Lower lobe of right lung (tissue), 2 donors: Measurements from ENCODE around the gene ESRRA. TPM values are rescaled to one million over a fixed set of nuclear protein-coding genes. Genes with fewer than 3 reads are reported as not detected.

Experiments
- ATAC-seq, 2 donors: fragments of 200-7000 bp; cut with Tn5 transposase; one replicate each; pipeline ENCODE4 v1.9.1; 2020 to 2022; ENCODE audit warnings: mild to moderate bottlenecking in 2 of 2, moderate library complexity in 2 of 2
- DNase-seq: peaks from one replicate; pipeline ENCODE4 v3.0.0-alpha.2; 2020
- H3K27ac ChIP-seq: fragments of 200-600 bp; one replicate; pipeline ENCODE4 v1.8.0; 2022
- H3K27me3 ChIP-seq: fragments of 200-600 bp; one replicate; pipeline ENCODE4 v1.8.0; 2022; ENCODE audit warnings: low read depth
- H3K36me3 ChIP-seq: fragments of 200-600 bp; one replicate; pipeline ENCODE4 v1.8.0; 2022; ENCODE audit warnings: mild to moderate bottlenecking
- H3K4me1 ChIP-seq: fragments of 200-600 bp; one replicate; pipeline ENCODE4 v1.8.0; 2022
- H3K4me3 ChIP-seq: fragments of 200-600 bp; one replicate; pipeline ENCODE4 v1.8.0; 2022; ENCODE audit warnings: mild to moderate bottlenecking
- H3K9me3 ChIP-seq: fragments of 200-600 bp; one replicate; pipeline ENCODE4 v1.8.0; 2022
- intact Hi-C: fragments of 100-400 bp; cut with DNase I; formaldehyde crosslinking; loops from one replicate; pipeline ENCODE4 v1.11.0; 2022
- total RNA-seq: library from RNA; stranded (reverse); fragmentation: NEBNext Ultra II Directional; extraction: Animal tissue kit (Norgen Biotek cat#: 25700); gene quantifications from one replicate; pipeline ENCODE4 v1.2.1, GENCODE V29; 2021
- TF ChIP-seq, protein P1 (sequence below): fragments of 200-600 bp; IDR thresholded peaks from one replicate; pipeline ENCODE4 v1.8.0; 2022; ENCODE audit warnings: antibody characterized with exemption, mild to moderate bottlenecking
- donor health status: DM: no; HTN: yes; CAD: no; lungs with severe emphysema.

Gene ESRRA
- total RNA-seq, 1 donor from 2014 or later = 47.9 TPM

DNA sequence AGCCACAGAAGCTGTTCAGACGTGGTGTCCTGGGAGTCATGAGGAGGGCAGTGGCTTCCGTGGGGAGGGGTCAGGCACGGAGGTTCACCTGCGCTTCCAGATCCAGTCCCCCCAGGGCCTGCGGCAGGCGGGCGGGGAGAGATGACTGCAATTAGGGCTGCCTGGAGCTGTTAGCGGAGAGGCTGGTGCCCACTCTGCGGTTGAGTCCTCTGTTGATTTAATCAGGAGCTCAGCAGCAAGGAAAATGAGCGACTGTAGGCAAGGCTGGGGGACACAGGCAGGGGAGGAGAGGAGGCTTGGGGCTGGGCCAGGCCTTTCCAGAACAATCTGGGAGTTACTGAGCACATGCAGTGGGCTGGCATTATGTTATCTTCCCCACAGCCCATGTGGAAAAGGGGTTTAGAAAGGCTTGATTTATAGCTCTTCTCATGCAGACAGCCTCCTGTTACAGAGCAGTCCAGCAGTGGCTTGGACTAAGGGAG lies 40.9 kb upstream of the ESRRA start:
- no peak for ATAC-seq
- Histone ChIP-seq H3K27me3 (no peaks in the 10 kb centered on the region), H3K4me1 (peaks cover 25% of the 10 kb centered on the region), H3K27ac (no peak overlapping the region), H3K9me3 (no peaks in the 10 kb centered on the region), H3K36me3 (peaks cover 74% of the 10 kb centered on the region), H3K4me3 (no peak overlapping the region)
- TF ChIP-seq, protein P1, sequence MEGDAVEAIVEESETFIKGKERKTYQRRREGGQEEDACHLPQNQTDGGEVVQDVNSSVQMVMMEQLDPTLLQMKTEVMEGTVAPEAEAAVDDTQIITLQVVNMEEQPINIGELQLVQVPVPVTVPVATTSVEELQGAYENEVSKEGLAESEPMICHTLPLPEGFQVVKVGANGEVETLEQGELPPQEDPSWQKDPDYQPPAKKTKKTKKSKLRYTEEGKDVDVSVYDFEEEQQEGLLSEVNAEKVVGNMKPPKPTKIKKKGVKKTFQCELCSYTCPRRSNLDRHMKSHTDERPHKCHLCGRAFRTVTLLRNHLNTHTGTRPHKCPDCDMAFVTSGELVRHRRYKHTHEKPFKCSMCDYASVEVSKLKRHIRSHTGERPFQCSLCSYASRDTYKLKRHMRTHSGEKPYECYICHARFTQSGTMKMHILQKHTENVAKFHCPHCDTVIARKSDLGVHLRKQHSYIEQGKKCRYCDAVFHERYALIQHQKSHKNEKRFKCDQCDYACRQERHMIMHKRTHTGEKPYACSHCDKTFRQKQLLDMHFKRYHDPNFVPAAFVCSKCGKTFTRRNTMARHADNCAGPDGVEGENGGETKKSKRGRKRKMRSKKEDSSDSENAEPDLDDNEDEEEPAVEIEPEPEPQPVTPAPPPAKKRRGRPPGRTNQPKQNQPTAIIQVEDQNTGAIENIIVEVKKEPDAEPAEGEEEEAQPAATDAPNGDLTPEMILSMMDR = no peak
- intact Hi-C loops = no loop called here
- no peak for DNase-seq

DNA sequence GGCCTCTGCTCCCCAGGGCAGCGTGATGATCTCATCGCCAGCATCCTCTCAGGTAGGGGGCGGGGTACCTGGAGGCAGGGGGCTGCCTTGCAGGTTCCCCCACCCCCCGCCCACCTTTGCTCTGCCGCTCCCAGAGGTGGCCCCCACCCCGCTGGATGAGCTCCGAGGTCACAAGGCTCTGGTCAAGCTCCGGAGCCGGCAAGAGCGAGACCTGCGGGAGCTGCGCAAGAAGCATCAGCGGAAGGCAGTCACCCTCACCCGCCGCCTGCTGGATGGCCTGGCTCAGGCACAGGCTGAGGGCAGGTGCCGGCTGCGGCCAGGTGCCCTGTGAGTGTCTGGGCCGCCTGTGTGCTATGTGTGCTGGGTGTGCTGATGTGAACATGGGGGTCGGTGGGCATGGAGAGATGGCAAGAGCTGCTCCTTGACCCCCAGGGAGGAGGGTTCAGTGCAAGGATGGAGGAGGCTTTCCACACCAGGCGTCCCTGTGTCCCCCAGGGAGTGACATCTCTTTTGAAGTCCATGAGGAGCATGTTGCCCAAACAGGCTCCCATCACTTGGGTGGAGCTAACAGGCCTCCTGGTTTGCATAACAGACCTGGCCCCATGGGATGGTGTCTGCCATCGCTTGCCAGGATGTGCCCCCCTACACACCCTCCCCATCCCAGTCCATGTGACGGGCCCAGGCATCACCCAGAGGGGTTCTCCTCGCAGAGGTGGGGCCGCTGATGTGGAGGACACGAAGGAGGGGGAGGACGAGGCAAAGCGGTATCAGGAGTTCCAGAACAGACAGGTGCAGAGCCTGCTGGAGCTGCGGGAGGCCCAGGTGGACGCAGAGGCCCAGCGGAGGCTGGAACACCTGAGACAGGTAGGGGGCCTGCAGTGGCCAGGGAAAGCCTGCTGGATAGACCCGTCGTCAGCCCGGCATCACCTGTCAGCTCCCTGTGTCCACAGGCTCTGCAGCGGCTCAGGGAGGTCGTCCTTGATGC lies 39.9 kb upstream of the ESRRA start:
- ATAC-seq (no peak), DNase-seq (no peak)
- Histone ChIP-seq H3K4me3 (no peak overlapping the region), H3K36me3 (peaks cover 65% of the 10 kb centered on the region), H3K4me1 (peaks cover 25% of the 10 kb centered on the region), H3K27ac (no peak overlapping the region), H3K9me3 (no peaks in the 10 kb centered on the region), H3K27me3 (no peaks in the 10 kb centered on the region)
- TF ChIP-seq, protein P1 = no peak
- intact Hi-C loops = no loop called here

DNA sequence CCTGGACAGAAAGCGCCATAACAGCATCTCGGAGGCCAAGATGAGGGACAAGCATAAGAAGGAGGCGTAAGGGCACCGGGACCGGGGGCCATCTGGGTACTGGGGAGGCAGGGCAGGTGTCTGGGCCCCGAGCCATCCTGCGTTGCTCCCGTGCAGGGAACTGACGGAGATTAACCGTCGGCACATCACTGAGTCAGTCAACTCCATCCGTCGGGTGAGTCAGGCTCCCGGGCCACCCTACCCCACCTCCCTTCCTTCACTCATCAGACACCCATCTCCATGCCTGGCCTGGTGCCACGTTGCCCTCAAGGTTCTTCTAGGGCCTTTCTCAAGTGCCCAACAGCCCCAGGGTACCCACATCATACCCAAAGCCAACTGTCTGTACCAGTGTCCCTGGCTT lies 39.0 kb upstream of the ESRRA start:
- intact Hi-C loops = no loop called here
- no peak for DNase-seq
- H3K27ac ChIP-seq = no peak overlapping the region
- TF ChIP-seq, protein P1 = no peak
- H3K4me1 ChIP-seq = peaks cover 25% of the 10 kb centered on the region
- H3K36me3 ChIP-seq = peaks cover 60% of the 10 kb centered on the region
- no peak overlapping the region for H3K4me3 ChIP-seq
- H3K9me3 ChIP-seq = no peaks in the 10 kb centered on the region
- H3K27me3 ChIP-seq = no peaks in the 10 kb centered on the region
- no peak for ATAC-seq

DNA sequence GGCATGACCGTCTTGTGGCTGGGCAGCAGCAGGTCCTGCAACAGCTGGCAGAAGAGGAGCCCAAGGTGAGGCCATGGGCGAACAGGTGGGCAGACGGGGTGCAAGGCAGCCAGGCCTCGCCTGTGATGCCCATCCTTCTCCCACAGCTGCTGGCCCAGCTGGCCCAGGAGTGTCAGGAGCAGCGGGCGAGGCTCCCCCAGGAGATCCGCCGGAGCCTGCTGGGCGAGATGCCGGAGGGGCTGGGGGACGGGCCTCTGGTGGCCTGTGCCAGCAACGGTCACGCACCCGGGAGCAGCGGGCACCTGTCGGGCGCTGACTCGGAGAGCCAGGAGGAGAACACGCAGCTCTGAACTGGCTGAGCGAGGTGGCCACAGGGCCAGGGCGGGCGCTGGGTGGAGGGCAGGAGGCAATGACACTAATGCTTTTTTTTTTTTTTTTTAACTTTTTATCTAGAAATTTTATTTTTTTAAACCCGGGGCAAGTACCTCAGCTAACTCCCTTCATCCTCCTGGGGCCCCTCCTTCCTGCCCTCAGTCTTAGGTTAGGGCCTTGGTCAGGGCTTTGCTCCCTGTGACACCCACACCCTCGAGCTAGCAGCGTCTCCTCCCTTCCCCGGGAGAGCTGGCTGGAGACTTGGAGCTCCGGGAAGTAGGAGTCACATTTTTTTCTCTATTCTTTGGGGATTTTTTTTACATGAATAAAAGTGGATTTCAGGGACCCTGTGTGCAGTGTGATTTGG lies 37.9 kb upstream of the ESRRA start:
- Histone ChIP-seq H3K4me1 (peaks cover 35% of the 10 kb centered on the region), H3K9me3 (no peaks in the 10 kb centered on the region), H3K4me3 (peak overlapping the region; percentile 95), H3K27ac (peak overlapping the region; percentile 99), H3K27me3 (no peaks in the 10 kb centered on the region), H3K36me3 (peaks cover 50% of the 10 kb centered on the region)
- ATAC-seq (no peak), DNase-seq (no peak)
- TF ChIP-seq, protein P1 = no peak
- intact Hi-C loops = no loop called here

DNA sequence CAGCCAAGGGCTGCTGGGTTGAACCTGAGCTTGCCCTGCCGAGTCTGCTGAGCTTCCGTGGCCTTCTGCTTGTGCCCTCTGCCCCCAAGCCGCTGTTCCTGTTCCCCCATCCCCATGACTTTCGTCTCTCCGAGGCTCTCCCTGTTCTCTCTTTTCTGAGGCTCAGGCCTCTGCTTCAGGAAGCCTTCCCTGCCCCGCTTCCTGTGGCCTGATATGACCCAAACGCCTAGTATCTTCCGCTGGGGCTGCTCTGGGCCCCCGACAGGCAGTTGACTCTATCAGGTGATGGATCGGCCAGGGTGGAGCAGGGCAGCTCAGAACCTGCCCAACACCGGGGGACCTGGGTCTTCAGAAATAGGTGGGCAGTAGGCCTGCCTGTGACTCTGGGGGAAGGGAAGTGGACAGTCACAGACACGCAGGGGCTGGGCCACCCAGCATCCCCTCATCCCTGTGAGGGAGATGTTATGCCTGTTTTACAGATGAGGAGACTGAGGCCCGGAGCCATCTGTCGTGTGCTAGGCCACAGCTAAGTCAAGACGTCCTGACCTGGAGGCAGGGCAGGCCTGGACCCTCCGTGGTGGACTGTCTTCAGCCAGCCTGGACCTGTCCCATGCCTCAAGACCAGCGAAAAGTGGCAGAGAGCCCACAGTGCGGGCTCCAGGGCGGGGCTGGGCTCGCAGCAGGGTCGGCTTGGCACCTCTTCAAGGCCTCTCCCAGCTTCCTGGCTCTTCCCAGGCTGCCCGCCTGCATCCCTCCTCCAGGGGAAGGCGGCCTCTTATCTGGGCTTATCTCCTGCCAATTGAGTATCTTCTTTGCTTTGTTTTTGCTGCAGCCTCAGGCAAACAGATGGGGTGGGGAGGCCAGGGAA lies 37.1 kb upstream of the ESRRA start:
- H3K4me3 ChIP-seq = peak overlapping the region; percentile 95
- H3K27me3 ChIP-seq = no peaks in the 10 kb centered on the region
- peaks cover 41% of the 10 kb centered on the region for H3K36me3 ChIP-seq
- ATAC-seq = no peak
- TF ChIP-seq, protein P1 = no peak
- intact Hi-C loops = no loop called here
- DNase-seq = peak; percentile 72
- H3K4me1 ChIP-seq = peaks cover 40% of the 10 kb centered on the region
- peak overlapping the region; percentile 99 for H3K27ac ChIP-seq
- H3K9me3 ChIP-seq = no peaks in the 10 kb centered on the region
